ENCODE data around the gene SPRR1B. TPM values are rescaled to one million over a fixed set of nuclear protein-coding genes. Genes with fewer than 3 reads are reported as not detected.

Gene SPRR1B
- total RNA-seq, 1 experiment from 2014 or later, result not detected

DNA sequence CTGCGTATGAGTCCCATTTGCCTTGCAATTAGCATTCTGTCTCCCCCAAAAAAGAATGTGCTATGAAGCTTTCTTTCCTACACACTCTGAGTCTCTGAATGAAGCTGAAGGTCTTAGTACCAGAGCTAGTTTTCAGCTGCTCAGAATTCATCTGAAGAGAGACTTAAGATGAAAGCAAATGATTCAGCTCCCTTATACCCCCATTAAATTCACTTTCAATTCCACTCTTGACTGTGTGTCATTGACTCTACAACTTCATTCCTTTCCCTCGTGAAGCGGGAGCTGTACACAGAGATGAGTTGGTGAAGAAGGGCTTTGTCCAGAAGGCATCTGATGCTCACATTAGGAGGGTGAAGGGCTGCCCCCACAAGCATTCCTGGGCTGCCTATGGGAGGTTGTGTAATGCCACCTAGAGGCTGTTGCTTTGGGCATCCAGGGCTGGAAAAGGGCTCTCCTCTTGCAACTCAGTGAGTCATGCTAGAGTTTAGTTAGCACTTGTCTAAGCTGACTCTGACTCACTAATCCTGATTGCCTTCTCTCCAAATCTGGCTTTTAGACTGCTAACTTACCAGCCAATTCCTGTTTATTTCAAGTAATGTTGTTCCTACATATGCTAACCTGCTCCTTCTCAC is 1.8 kb downstream of the SPRR1B start:
- H3K79me1 ChIP-seq (ENCODE audit: insufficient read depth, low read depth, low read length, poor library complexity, severe bottlenecking), result no peaks in the 10 kb centered on the region
- TF ChIP-seq, protein P1, sequence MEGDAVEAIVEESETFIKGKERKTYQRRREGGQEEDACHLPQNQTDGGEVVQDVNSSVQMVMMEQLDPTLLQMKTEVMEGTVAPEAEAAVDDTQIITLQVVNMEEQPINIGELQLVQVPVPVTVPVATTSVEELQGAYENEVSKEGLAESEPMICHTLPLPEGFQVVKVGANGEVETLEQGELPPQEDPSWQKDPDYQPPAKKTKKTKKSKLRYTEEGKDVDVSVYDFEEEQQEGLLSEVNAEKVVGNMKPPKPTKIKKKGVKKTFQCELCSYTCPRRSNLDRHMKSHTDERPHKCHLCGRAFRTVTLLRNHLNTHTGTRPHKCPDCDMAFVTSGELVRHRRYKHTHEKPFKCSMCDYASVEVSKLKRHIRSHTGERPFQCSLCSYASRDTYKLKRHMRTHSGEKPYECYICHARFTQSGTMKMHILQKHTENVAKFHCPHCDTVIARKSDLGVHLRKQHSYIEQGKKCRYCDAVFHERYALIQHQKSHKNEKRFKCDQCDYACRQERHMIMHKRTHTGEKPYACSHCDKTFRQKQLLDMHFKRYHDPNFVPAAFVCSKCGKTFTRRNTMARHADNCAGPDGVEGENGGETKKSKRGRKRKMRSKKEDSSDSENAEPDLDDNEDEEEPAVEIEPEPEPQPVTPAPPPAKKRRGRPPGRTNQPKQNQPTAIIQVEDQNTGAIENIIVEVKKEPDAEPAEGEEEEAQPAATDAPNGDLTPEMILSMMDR (conservative IDR thresholded peaks at IDR 0.05), result peak; percentile 69
- no peak overlapping the region for H4K5ac ChIP-seq (ENCODE audit: insufficient read length, low read depth, low read length)
- H3K27ac ChIP-seq (ENCODE audit: insufficient read length, low read depth, low read length), result no peak overlapping the region
- no peak overlapping the region for H4K91ac ChIP-seq (ENCODE audit: insufficient read length, low read depth, low read length)
- WGBS (ENCODE audit: extremely low coverage, insufficient read length, low lambda C conversion rate), result no CpG with 5 or more reads among the region's 3 CpGs
- H3K23ac ChIP-seq (ENCODE audit: insufficient read length, low read depth, low read length), result no peak overlapping the region
- H3K27me3 ChIP-seq (ENCODE audit: insufficient read depth, low read length), result no peaks in the 10 kb centered on the region
- no peak overlapping the region for H3K18ac ChIP-seq (ENCODE audit: insufficient read length, low read depth, low read length)
- no peaks in the 10 kb centered on the region for H3K23me2 ChIP-seq (ENCODE audit: insufficient read length, low read depth, low read length, poor library complexity, severe bottlenecking)
- H3K27ac Mint-ChIP-seq, result no peak overlapping the region
- no peaks in the 10 kb centered on the region for H3K36me3 Mint-ChIP-seq (ENCODE audit: insufficient read depth in 1 of 3, low read depth in 3 of 3)
- peaks cover 3% of the 10 kb centered on the region; the same call in 1 of the 2 replicates for H3K4me1 ChIP-seq (ENCODE audit: insufficient read depth, low read length)
- H2BK20ac ChIP-seq (ENCODE audit: low read depth, low read length, poor library complexity, severe bottlenecking), result no peak overlapping the region
- peaks cover 6 to 7% of the 10 kb centered on the region in 2 experiments for H3K4me1 Mint-ChIP-seq
- H3K27me3 Mint-ChIP-seq (ENCODE audit: low read depth), result no peaks in the 10 kb centered on the region
- H3K56ac ChIP-seq (ENCODE audit: insufficient read length, low read depth, low read length), result no peak overlapping the region
- no peak overlapping the region for H2AK5ac ChIP-seq (ENCODE audit: insufficient read length, low read length)
- H2BK120ac ChIP-seq (ENCODE audit: low read depth, low read length, poor library complexity, severe bottlenecking), result no peak overlapping the region
- no peaks in the 10 kb centered on the region for H3K9me3 ChIP-seq (ENCODE audit: control insufficient read depth, low read depth, low read length)
- DNase-seq, result peak; percentile 35
- no peak overlapping the region for H3K9ac ChIP-seq (ENCODE audit: extremely low read depth, insufficient read length, low read length)
- H3K9me3 Mint-ChIP-seq, result no peaks in the 10 kb centered on the region; a peak in 2 of 5 replicates
- no peaks in the 10 kb centered on the region for H4K20me1 ChIP-seq (ENCODE audit: control insufficient read depth, insufficient read depth, insufficient read length)
- H2BK5ac ChIP-seq (ENCODE audit: insufficient read length, low read length), result no peak overlapping the region
- no peak overlapping the region for H3K14ac ChIP-seq (ENCODE audit: insufficient read depth, low read length)
- no peak overlapping the region for H4K8ac ChIP-seq (replicated peaks; ENCODE audit: insufficient read length, low read depth, low read length)
- H3K4ac ChIP-seq (ENCODE audit: low read depth, low read length), result no peak overlapping the region
- no peak overlapping the region for H2AFZ ChIP-seq (ENCODE audit: low read length)
- H3T11ph ChIP-seq (ENCODE audit: low read length), result no peak overlapping the region
- H3K79me2 ChIP-seq (ENCODE audit: insufficient read depth, low read length), result no peaks in the 10 kb centered on the region
- no peak overlapping the region for H3K4me2 ChIP-seq (ENCODE audit: insufficient read depth, insufficient read length, low read length)
- H2BK12ac ChIP-seq (ENCODE audit: insufficient read length, low read depth, low read length), result no peak overlapping the region
- no peak overlapping the region for H2BK15ac ChIP-seq (ENCODE audit: low read depth, low read length)
- no peak overlapping the region; a peak in 1 of 5 replicates for H3K4me3 Mint-ChIP-seq

All from H9 (cell line).